GM12878 (cell line): ENCODE data around the gene PRCC. TPM values are rescaled to one million over a fixed set of nuclear protein-coding genes. Genes with fewer than 3 reads are reported as not detected.
A peak's percentile ranks its signal among the peaks of the same experiment; 100 is the strongest.

ENCODE experiments used
- BMI1 ChIP-seq: fragments of 450-650 bp; IDR thresholded peaks from 2 replicates; pipeline ENCODE4 v1.6.1; 2016; ENCODE audit warnings: mild to moderate bottlenecking, moderate library complexity, borderline replicate concordance
- FOXM1 ChIP-seq: IDR thresholded peaks from 2 replicates; pipeline ENCODE4 v1.6.1; 2012; ENCODE audit warnings: low read depth, mild to moderate bottlenecking, inconsistent platforms, low read length, moderate library complexity
- JUNB ChIP-seq: IDR thresholded peaks from 2 replicates; pipeline ENCODE4 v1.6.1; 2016; ENCODE audit warnings: antibody characterized with exemption, mild to moderate bottlenecking
- KDM1A ChIP-seq: fragments of 200-600 bp; sonication (generic); IDR thresholded peaks from 2 replicates; pipeline ENCODE4 v1.6.1; 2016; ENCODE audit warnings: borderline replicate concordance
- MYB ChIP-seq: fragments of 150-350 bp; IDR thresholded peaks from 2 replicates; pipeline ENCODE4 v1.6.1; 2014; ENCODE audit warnings: mild to moderate bottlenecking, low read depth, low read length, borderline replicate concordance
- MYC ChIP-seq: IDR thresholded peaks from 2 replicates; pipeline ENCODE4 v1.6.1; 2011; ENCODE audit warnings: mild to moderate bottlenecking, low read length, moderate library complexity, inconsistent platforms; ENCODE audit not compliant: insufficient read depth, insufficient replicate concordance, insufficient read length, severe bottlenecking
- NBN ChIP-seq: fragments of 450-650 bp; IDR thresholded peaks from 2 replicates; pipeline ENCODE4 v1.6.1; 2016
- POLR2A ChIP-seq: IDR thresholded peaks from 2 replicates; pipeline ENCODE4 v1.6.1; 2011; ENCODE audit warnings: low read depth, mild to moderate bottlenecking, low read length
- RAD51 ChIP-seq: fragments of 450-650 bp; IDR thresholded peaks from 2 replicates; pipeline ENCODE4 v1.6.1; 2016; ENCODE audit warnings: moderate library complexity, mild to moderate bottlenecking, inconsistent platforms
- SMAD5 ChIP-seq: IDR thresholded peaks from 2 replicates; pipeline ENCODE4 v1.6.1; 2016; ENCODE audit warnings: antibody characterized with exemption, low read depth
- STAT3 ChIP-seq: IDR thresholded peaks from 2 replicates; pipeline ENCODE4 v1.6.1; 2011; ENCODE audit warnings: low read depth, low read length, improper control_type of control experiment
- SUPT20H ChIP-seq: IDR thresholded peaks from 2 replicates; pipeline ENCODE4 v1.6.1; 2011; ENCODE audit warnings: low read depth, mild to moderate bottlenecking, low read length, moderate library complexity, borderline replicate concordance; ENCODE audit not compliant: control insufficient read depth
- ZNF207 ChIP-seq: fragments of 450-650 bp; IDR thresholded peaks from 2 replicates; pipeline ENCODE4 v1.6.1; 2014; ENCODE audit warnings: antibody characterized with exemption, mild to moderate bottlenecking, borderline replicate concordance
- ZZZ3 ChIP-seq: IDR thresholded peaks from 2 replicates; pipeline ENCODE4 v1.6.1; 2011; ENCODE audit warnings: low read depth; ENCODE audit not compliant: control insufficient read depth, insufficient read length
- polyA plus RNA-seq, 11 experiments: library from polyadenylated mRNA; depleted of rRNA in 4 of 11; unstranded in 6 of 11; stranded (reverse) in 5 of 11; fragments of >200 nt; fragmentation: Nextera tagmentation in 4 of 11; fragmentation: Illumina TruSeq in 1 of 11; extraction: Ambion mirVana in 4 of 11; extraction: Trizol in 1 of 11; gene quantifications; 1 replicate in 1 of 11; 2 replicates in 10 of 11; pipeline versions ENCODE4 v1.2.1 to v1.2.3, GENCODE V29; 2011 to 2016; ENCODE audit warnings: inconsistent platforms in 2 of 11, missing spikeins in 2 of 11, low read depth in 1 of 11
- total RNA-seq, 4 experiments: library from RNA; depleted of rRNA in 3 of 4; stranded (reverse); fragments of >200 nt in 3 of 4; fragmentation: Illumina TruSeq in 1 of 4; extraction: Trizol in 1 of 4; gene quantifications; 2 replicates each; pipeline versions ENCODE4 v1.2.1 to v1.2.3, GENCODE V29; 2013 to 2021
- TF ChIP-seq, protein P1 (sequence below): fragments of 450-650 bp; formaldehyde crosslinking; IDR thresholded peaks from 2 replicates; pipeline ENCODE4 v1.4.0; 2022; ENCODE audit warnings: mild to moderate bottlenecking, moderate library complexity
- TF ChIP-seq, protein P2 (sequence below): IDR thresholded peaks from 2 replicates; pipeline ENCODE4 v1.6.1; 2011; ENCODE audit warnings: borderline replicate concordance, low read depth, mild to moderate bottlenecking, moderate library complexity, mixed read lengths, low read length; ENCODE audit not compliant: insufficient read depth; ENCODE audit errors: extremely low read length
- TF ChIP-seq, protein P3 (sequence below): fragments of 450-650 bp; formaldehyde crosslinking; IDR thresholded peaks from 2 replicates; pipeline ENCODE4 v1.4.0; 2020; ENCODE audit warnings: mild to moderate bottlenecking, moderate library complexity
- TF ChIP-seq, protein P4 (sequence below): IDR thresholded peaks from 2 replicates; pipeline ENCODE4 v1.6.1; 2011; ENCODE audit warnings: mild to moderate bottlenecking, low read depth, low read length, moderate library complexity; ENCODE audit not compliant: insufficient replicate concordance
- TF ChIP-seq, protein P5 (sequence below): fragments of 450-650 bp; IDR thresholded peaks from 2 replicates; pipeline ENCODE4 v1.6.1; 2017; ENCODE audit warnings: low read depth, mild to moderate bottlenecking, moderate library complexity

PRCC gene
- total and polyA plus RNA-seq, 10 of the 15 experiments (the other 5 are each of a cell fraction or from before 2014, with no cell fraction given), result 23.8 to 132 (median 63.1) TPM

DNA sequence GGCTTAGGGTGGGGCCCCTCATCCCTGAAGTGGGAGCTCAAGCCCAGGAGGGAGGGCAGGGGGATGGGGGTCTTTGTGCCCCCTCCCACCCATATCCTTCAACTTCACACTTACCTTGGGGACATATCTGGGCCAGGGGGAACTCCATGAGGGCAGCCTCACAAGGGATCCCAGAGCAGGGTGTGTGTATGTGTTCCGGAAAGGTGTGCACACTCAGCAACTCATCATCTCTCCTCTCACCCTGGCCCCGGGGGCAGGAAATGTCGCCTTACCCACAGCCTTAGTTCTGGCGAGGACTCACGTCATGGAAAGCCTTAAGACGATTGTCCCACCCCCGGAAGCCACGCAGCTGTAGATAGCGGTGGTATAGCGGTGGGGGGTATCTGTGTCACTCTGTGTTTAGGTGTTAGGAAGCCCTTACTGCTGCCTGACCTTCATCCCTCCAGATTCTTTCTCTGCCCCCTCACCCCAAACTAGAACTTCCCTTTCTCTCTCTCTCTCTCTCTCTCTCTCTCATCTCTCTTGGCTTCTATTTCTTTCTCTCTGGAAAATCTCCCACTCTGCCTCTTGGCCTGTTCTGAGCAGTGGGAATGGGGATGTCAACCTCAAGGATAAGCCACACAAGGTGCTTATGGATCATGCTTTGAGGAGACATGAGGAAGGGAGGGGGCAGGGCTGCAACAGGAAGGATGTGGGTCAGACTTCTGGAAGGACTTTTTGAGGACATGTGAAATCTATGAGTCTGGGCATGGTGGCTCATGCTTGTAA is 49.4 kb downstream of the PRCC start, which contains the start of gene SH2D2A (continued):
- no peak for TF ChIP-seq RAD51
- TF ChIP-seq, protein P1, sequence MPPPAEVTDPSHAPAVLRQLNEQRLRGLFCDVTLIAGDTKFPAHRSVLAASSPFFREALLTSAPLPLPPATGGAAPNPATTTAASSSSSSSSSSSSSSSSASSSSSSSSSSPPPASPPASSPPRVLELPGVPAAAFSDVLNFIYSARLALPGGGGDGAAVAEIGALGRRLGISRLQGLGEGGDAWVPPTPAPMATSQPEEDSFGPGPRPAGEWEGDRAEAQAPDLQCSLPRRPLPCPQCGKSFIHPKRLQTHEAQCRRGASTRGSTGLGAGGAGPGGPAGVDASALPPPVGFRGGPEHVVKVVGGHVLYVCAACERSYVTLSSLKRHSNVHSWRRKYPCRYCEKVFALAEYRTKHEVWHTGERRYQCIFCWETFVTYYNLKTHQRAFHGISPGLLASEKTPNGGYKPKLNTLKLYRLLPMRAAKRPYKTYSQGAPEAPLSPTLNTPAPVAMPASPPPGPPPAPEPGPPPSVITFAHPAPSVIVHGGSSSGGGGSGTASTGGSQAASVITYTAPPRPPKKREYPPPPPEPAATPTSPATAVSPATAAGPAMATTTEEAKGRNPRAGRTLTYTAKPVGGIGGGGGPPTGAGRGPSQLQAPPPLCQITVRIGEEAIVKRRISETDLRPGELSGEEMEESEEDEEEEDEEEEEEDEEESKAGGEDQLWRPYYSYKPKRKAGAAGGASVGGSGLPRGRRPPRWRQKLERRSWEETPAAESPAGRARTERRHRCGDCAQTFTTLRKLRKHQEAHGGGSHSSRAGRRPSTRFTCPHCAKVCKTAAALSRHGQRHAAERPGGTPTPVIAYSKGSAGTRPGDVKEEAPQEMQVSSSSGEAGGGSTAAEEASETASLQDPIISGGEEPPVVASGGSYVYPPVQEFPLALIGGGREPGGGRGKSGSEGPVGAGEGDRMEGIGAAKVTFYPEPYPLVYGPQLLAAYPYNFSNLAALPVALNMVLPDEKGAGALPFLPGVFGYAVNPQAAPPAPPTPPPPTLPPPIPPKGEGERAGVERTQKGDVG (CRISPR knock-in tag), result no peak
- no peak for TF ChIP-seq SMAD5
- TF ChIP-seq ZZZ3, result peak; percentile 84
- TF ChIP-seq ZNF207, result no peak
- TF ChIP-seq, protein P2, sequence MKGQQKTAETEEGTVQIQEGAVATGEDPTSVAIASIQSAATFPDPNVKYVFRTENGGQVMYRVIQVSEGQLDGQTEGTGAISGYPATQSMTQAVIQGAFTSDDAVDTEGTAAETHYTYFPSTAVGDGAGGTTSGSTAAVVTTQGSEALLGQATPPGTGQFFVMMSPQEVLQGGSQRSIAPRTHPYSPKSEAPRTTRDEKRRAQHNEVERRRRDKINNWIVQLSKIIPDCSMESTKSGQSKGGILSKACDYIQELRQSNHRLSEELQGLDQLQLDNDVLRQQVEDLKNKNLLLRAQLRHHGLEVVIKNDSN, result no peak
- TF ChIP-seq MYC, result no peak
- TF ChIP-seq STAT3, result no peak
- TF ChIP-seq JUNB, result no peak
- TF ChIP-seq SUPT20H, result no peak
- no peak for TF ChIP-seq KDM1A
- TF ChIP-seq, protein P3, sequence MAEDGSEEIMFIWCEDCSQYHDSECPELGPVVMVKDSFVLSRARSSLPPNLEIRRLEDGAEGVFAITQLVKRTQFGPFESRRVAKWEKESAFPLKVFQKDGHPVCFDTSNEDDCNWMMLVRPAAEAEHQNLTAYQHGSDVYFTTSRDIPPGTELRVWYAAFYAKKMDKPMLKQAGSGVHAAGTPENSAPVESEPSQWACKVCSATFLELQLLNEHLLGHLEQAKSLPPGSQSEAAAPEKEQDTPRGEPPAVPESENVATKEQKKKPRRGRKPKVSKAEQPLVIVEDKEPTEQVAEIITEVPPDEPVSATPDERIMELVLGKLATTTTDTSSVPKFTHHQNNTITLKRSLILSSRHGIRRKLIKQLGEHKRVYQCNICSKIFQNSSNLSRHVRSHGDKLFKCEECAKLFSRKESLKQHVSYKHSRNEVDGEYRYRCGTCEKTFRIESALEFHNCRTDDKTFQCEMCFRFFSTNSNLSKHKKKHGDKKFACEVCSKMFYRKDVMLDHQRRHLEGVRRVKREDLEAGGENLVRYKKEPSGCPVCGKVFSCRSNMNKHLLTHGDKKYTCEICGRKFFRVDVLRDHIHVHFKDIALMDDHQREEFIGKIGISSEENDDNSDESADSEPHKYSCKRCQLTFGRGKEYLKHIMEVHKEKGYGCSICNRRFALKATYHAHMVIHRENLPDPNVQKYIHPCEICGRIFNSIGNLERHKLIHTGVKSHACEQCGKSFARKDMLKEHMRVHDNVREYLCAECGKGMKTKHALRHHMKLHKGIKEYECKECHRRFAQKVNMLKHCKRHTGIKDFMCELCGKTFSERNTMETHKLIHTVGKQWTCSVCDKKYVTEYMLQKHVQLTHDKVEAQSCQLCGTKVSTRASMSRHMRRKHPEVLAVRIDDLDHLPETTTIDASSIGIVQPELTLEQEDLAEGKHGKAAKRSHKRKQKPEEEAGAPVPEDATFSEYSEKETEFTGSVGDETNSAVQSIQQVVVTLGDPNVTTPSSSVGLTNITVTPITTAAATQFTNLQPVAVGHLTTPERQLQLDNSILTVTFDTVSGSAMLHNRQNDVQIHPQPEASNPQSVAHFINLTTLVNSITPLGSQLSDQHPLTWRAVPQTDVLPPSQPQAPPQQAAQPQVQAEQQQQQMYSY (CRISPR knock-in tag), result no peak
- TF ChIP-seq, protein P4, sequence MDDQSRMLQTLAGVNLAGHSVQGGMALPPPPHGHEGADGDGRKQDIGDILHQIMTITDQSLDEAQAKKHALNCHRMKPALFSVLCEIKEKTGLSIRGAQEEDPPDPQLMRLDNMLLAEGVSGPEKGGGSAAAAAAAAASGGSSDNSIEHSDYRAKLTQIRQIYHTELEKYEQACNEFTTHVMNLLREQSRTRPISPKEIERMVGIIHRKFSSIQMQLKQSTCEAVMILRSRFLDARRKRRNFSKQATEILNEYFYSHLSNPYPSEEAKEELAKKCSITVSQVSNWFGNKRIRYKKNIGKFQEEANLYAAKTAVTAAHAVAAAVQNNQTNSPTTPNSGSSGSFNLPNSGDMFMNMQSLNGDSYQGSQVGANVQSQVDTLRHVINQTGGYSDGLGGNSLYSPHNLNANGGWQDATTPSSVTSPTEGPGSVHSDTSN, result no peak
- no peak for TF ChIP-seq MYB
- TF ChIP-seq BMI1, result no peak
- TF ChIP-seq POLR2A, result peak; percentile 75; the same call in 1 of the 2 replicates
- TF ChIP-seq, protein P5, sequence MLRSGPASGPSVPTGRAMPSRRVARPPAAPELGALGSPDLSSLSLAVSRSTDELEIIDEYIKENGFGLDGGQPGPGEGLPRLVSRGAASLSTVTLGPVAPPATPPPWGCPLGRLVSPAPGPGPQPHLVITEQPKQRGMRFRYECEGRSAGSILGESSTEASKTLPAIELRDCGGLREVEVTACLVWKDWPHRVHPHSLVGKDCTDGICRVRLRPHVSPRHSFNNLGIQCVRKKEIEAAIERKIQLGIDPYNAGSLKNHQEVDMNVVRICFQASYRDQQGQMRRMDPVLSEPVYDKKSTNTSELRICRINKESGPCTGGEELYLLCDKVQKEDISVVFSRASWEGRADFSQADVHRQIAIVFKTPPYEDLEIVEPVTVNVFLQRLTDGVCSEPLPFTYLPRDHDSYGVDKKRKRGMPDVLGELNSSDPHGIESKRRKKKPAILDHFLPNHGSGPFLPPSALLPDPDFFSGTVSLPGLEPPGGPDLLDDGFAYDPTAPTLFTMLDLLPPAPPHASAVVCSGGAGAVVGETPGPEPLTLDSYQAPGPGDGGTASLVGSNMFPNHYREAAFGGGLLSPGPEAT, result peak; percentile 65
- TF ChIP-seq FOXM1, result no peak
- peak; percentile 94 for TF ChIP-seq NBN
